LNCaP clone FGC (cell line): ENCODE measurements around the gene SIAH1.
"Not testable (repeated sequence)": the region's sequence is repeated elsewhere in the genome, so short reads cannot be mapped to it uniquely, and the experiment has no call there.

ENCODE experiments used
- DNase-seq: peaks from one replicate; pipeline ENCODE4 v3.0.0-alpha.2; 2011; ENCODE audit warnings: low read depth
- H3K4me3 ChIP-seq: 2 replicates; pipeline ENCODE4 v1.5.1; 2011; ENCODE audit warnings: mild to moderate bottlenecking, low read depth, low read length, control low read depth
- TF ChIP-seq, protein P1 (sequence below): IDR thresholded peaks from 2 replicates; pipeline ENCODE4 v1.5.1; 2012; ENCODE audit warnings: mild to moderate bottlenecking; ENCODE audit not compliant: control insufficient read depth, insufficient read depth; ENCODE audit errors: extremely low read depth

The SIAH1 gene

DNA sequence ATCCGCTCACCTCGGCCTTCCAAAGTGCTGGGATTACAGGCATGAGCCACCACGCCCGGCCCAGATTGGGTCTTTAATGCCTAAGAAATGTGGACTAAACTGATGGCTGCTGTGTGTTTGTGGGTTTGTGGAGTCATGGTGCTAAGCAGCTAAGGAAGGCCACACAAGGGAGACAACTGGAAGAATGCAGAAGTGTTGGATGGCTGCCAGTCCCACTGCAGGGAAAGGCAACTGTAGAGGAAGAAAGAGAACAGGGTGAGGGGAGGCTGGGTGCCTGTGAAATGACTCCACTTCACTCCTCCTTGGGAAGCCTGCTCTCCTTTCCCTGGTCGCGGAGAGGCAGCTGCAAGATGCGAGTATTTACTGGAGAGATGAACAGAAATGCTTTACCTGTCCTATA lies 23.5 kb upstream of the SIAH1 start:
- no peak for DNase-seq
- no peak overlapping the region for H3K4me3 ChIP-seq

DNA sequence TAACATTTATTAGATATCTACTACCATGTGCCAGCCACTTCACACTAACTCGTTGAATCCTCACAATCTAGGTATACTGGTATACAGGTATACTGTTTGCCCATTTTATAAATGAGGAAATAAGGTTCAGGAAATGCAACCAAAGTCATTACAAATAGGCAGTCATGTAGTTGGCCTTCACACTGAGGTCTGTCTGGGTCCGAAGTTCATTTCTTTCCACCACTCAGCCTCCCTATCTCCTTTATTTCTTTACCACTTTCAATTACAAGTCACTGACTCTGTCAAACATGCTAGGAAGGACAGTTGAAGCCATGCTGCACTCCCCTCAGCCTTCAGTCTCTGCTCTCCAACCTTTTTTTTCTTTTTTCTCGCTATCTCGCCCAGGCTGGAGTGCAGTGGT lies 20.7 kb upstream of the SIAH1 start:
- DNase-seq: no peak
- TF ChIP-seq, protein P1, sequence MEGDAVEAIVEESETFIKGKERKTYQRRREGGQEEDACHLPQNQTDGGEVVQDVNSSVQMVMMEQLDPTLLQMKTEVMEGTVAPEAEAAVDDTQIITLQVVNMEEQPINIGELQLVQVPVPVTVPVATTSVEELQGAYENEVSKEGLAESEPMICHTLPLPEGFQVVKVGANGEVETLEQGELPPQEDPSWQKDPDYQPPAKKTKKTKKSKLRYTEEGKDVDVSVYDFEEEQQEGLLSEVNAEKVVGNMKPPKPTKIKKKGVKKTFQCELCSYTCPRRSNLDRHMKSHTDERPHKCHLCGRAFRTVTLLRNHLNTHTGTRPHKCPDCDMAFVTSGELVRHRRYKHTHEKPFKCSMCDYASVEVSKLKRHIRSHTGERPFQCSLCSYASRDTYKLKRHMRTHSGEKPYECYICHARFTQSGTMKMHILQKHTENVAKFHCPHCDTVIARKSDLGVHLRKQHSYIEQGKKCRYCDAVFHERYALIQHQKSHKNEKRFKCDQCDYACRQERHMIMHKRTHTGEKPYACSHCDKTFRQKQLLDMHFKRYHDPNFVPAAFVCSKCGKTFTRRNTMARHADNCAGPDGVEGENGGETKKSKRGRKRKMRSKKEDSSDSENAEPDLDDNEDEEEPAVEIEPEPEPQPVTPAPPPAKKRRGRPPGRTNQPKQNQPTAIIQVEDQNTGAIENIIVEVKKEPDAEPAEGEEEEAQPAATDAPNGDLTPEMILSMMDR: no peak
- no peak overlapping the region for H3K4me3 ChIP-seq

More for the DNA sequence above, 23.5 kb upstream of the SIAH1 start:
- TF ChIP-seq, protein P1: no peak

DNA sequence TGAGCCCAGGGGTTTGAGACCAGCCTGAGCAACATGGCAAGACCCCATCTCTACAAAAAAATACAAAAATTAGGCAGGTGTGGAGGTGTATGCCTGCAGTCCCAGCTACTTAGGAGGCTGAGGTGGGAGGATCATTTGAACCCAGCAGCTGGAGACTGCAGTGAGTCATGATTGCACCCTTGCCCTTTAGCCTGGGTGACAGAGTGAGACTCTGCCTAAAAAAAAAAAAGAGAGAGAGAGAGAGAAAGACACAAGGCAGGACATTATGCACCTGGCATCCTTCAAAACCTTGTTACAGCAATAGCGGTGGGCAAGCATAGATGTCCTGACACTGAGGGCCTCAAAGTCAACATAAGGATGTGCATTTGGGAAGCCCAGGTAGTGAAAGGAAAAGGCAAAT lies 19.9 kb upstream of the SIAH1 start:
- DNase-seq: no peak
- TF ChIP-seq, protein P1: no peak

DNA sequence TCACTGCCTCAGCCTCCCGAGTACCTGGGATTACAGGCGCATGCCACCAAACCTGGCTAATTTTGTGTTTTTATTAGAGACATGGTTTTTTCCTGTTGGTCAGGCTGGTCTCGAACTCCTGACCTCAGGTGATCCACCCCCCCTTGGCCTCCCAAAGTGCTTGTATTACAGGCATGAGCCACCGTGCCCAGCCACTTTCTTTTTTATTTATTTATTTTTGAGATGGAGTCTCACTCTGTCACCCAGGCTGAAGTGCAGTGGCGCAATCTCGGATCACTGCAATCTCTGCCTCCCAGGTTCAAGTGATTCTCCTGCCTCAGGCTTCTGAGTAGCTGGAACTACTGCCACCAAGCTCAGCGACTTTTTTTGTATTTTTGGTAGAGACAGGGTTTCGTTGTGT lies 17.3 kb upstream of the SIAH1 start:
- DNase-seq, H3K4me3 ChIP-seq: not testable (repeated sequence)

More for the DNA sequence above, 19.9 kb upstream of the SIAH1 start:
- no peak overlapping the region for H3K4me3 ChIP-seq

DNA sequence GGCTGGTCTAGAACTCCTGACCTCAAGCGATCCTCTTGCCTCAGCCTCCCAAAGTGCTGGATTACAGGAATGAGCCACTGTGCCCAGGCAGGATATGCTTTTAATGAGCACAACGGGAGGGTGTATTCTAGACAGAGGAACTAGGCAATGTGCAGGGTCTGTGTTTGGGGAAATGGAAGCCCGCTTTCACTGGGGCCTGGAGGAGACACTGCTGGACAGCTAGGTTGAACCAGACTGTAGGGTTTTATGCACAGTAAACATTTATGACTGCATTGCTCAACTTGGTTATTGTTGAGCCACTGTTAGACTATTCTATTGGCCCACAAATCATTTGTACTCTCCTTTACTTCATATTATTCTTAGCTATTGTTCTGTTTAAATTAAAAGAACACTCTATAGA lies 10.2 kb upstream of the SIAH1 start:
- no peak overlapping the region for H3K4me3 ChIP-seq
- TF ChIP-seq, protein P1: no peak
- no peak for DNase-seq

DNA sequence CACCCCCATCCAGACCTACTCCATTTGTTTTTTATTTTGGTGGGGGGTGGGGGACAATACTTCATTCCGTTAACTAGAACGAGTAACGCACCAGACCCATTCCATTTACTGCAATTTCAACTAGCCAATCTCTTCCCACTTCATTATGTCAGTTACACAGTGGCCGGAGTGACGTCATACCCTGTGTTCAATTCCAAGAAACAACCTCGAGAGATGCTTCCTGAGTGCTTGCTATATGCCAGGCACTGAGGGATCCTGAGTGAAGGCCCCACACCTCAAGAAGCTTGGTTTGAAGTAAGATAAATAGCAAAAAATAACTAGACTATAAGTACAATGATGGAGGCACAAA lies 9.1 kb upstream of the SIAH1 start:
- DNase-seq: no peak
- TF ChIP-seq, protein P1: no peak
- no peak overlapping the region for H3K4me3 ChIP-seq

DNA sequence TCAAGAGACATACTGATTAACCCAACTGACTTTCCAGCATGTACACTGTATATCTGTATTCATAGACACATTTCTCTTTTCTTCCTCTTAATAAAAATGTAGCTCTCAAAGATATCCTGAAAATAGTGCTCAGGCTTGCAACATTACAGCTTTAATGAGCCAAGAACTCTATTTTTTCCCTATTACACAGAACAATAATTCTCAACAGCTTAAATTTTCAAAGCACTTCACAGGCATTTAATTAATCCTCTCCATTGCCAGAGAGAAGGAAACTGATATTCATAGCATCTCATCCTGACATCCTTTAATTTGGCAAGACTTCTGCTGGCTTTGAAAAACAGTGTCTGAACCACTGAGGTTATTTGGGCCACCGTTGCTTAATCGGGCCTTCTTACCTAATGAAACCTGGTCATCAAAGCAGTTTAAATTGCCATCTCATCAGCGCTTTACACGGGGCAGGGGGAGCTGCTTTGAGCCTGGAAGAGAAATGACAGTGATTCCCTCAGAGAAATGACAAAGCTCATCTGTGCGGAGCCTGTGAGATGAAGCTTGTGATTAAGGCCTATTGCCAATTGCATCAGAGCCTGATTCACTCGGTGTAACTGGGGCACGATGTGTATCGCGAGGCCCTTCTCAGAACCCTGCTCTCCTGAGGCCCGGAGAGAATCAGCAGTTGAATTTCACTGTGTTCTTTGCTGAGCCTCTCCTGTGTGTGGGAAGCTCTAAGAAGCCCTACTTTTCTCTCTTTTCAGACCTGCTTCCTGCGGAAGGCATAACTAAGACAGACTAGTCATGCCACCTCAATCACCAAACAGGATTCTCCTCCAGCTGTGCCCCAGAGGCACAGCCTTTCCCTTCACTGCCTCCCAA lies 8.5 kb upstream of the SIAH1 start:
- TF ChIP-seq, protein P1: no peak
- DNase-seq: no peak
- no peak overlapping the region for H3K4me3 ChIP-seq
